A549 (cell line): ENCODE measurements around the gene ALPI. TPM values are rescaled to one million over a fixed set of nuclear protein-coding genes. Genes with fewer than 3 reads are reported as not detected.

Source experiments
- ATAC-seq, 2 experiments: fragments of 200-7000 bp in 1 of 2; fragments of >200 bp in 1 of 2; cut with Nextera tagmentation in 1 of 2; cut with Tn5 transposase in 1 of 2; 3 replicates each; pipeline versions ENCODE4 v1.8.0 to v1.9.1; 2018 to 2020; ENCODE audit warnings: mild to moderate bottlenecking in 1 of 2, moderate library complexity in 1 of 2
- CTCF ChIA-PET: fragments of 300-600 bp; sonication (Branson Sonifier 250); formaldehyde crosslinking; extraction: SDS; loops from one replicate; lab custom pipeline; 2021; ENCODE audit warnings: antibody characterized with exemption, inconsistent platforms; lab: Yijun Ruan, JAX
- POLR2A ChIA-PET: fragments of 350-600 bp; formaldehyde crosslinking; extraction: SDS; loops from one replicate; lab custom pipeline; 2021; ENCODE audit warnings: antibody characterized with exemption, inconsistent platforms; lab: Yijun Ruan, JAX
- DNase-seq, 2 experiments: peaks; one replicate each; pipeline versions ENCODE4 v3.0.0 to v3.0.0-alpha.2; 2011 to 2016; ENCODE audit warnings: low read depth in 1 of 2, low spot score in 1 of 2
- FAIRE-seq: peaks from 2 replicates; lab custom pipeline; 2011; peaks lifted over from hg19 to GRCh38; lab: Jason Lieb, UNC
- H3K27ac ChIP-seq, 2 experiments: fragments of >200 bp; sonication (Bioruptor Twin); formaldehyde crosslinking; 3 replicates each; pipeline ENCODE4 v1.5.1; 2016 to 2017
- H3K4me1 ChIP-seq: fragments of >200 bp; sonication (Bioruptor Twin); formaldehyde crosslinking; 3 replicates; pipeline ENCODE4 v1.6.1; 2016
- H3K4me2 ChIP-seq: fragments of >200 bp; sonication (Bioruptor Twin); formaldehyde crosslinking; 3 replicates; pipeline ENCODE4 v1.6.1; 2016
- H3K4me3 ChIP-seq: fragments of >200 bp; sonication (Bioruptor Twin); formaldehyde crosslinking; 3 replicates; pipeline ENCODE4 v1.5.1; 2016
- H3K9me3 ChIP-seq: fragments of >200 bp; sonication (Bioruptor Twin); formaldehyde crosslinking; 3 replicates; pipeline ENCODE4 v1.6.1; 2016
- BHLHE40 ChIP-seq: IDR thresholded peaks from 2 replicates; pipeline ENCODE4 v1.6.1; 2012; ENCODE audit warnings: low read depth, low read length, inconsistent platforms
- CHD2 ChIP-seq: fragments of 150-350 bp; IDR thresholded peaks from 2 replicates; pipeline ENCODE4 v1.6.1; 2014; ENCODE audit warnings: low read length; ENCODE audit not compliant: partially characterized antibody
- CHD4 ChIP-seq: fragments of 200-600 bp; sonication (generic); IDR thresholded peaks from 2 replicates; pipeline ENCODE4 v1.6.1; 2016; ENCODE audit warnings: antibody characterized with exemption, mild to moderate bottlenecking, borderline replicate concordance
- EHF ChIP-seq: fragments of 250-450 bp; sonication (Bioruptor Pico); IDR thresholded peaks from 2 replicates; pipeline ENCODE4 v1.5.0; 2020; ENCODE audit warnings: mild to moderate bottlenecking
- EHMT2 ChIP-seq: fragments of 200-600 bp; sonication (generic); IDR thresholded peaks from 2 replicates; pipeline ENCODE4 v1.6.1; 2016; ENCODE audit warnings: antibody characterized with exemption, low read depth, mild to moderate bottlenecking, moderate library complexity
- EP300 ChIP-seq, 2 experiments: fragments of >200 bp; sonication (Bioruptor Twin); formaldehyde crosslinking; IDR thresholded peaks; 2 replicates in 1 of 2; 3 replicates in 1 of 2; pipeline ENCODE4 v1.6.1; 2016 to 2017
- GATA3 ChIP-seq: IDR thresholded peaks from 2 replicates; pipeline ENCODE4 v1.6.1; 2012; ENCODE audit warnings: borderline replicate concordance
- HEYL ChIP-seq: fragments of 250-450 bp; sonication (Bioruptor Pico); IDR thresholded peaks from 2 replicates; pipeline ENCODE4 v1.8.0; 2021; ENCODE audit warnings: mild to moderate bottlenecking, moderate library complexity
- HOXA7 ChIP-seq: fragments of 250-450 bp; sonication (Bioruptor Pico); IDR thresholded peaks from 2 replicates; pipeline ENCODE4 v1.5.0; 2020; ENCODE audit warnings: mild to moderate bottlenecking, moderate library complexity
- HOXB5 ChIP-seq: fragments of 250-450 bp; sonication (Bioruptor Pico); IDR thresholded peaks from 2 replicates; pipeline ENCODE4 v1.5.0; 2020; ENCODE audit warnings: mild to moderate bottlenecking, moderate library complexity
- JUNB ChIP-seq: fragments of >200 bp; sonication (Bioruptor Twin); formaldehyde crosslinking; IDR thresholded peaks from 2 replicates; pipeline ENCODE4 v1.6.1; 2016
- KDM5A ChIP-seq: fragments of 200-600 bp; sonication (generic); IDR thresholded peaks from 2 replicates; pipeline ENCODE4 v1.6.1; 2016; ENCODE audit warnings: antibody characterized with exemption, mild to moderate bottlenecking
- POLR2A ChIP-seq: IDR thresholded peaks from 2 replicates; pipeline ENCODE4 v1.6.1; 2012; ENCODE audit warnings: mild to moderate bottlenecking, low read length
- RFX5 ChIP-seq: fragments of 450-650 bp; IDR thresholded peaks from 2 replicates; pipeline ENCODE4 v1.7.1; 2014; ENCODE audit warnings: antibody characterized with exemption, mild to moderate bottlenecking, moderate library complexity
- RNF2 ChIP-seq: fragments of 200-600 bp; sonication (generic); IDR thresholded peaks from 2 replicates; pipeline ENCODE4 v1.6.1; 2016; ENCODE audit warnings: low read depth, mild to moderate bottlenecking, antibody characterized with exemption, moderate library complexity, borderline replicate concordance
- SMC3 ChIP-seq: fragments of >200 bp; sonication (Bioruptor Twin); formaldehyde crosslinking; IDR thresholded peaks from 3 replicates; pipeline ENCODE4 v1.6.1; 2018; ENCODE audit warnings: inconsistent platforms
- SREBF2 ChIP-seq: fragments of 450-650 bp; IDR thresholded peaks from 2 replicates; pipeline ENCODE4 v1.6.1; 2014; ENCODE audit warnings: mild to moderate bottlenecking, moderate library complexity
- TFCP2L1 ChIP-seq: fragments of 250-450 bp; sonication (Bioruptor Pico); IDR thresholded peaks from 2 replicates; pipeline ENCODE4 v1.5.0; 2021; ENCODE audit warnings: mild to moderate bottlenecking
- TP53 ChIP-seq: fragments of 250-450 bp; sonication (Bioruptor Pico); IDR thresholded peaks from 2 replicates; pipeline ENCODE4 v1.5.0; 2021; ENCODE audit warnings: mild to moderate bottlenecking, moderate library complexity
- ZC3H11A ChIP-seq: fragments of 450-650 bp; IDR thresholded peaks from 2 replicates; pipeline ENCODE4 v1.6.1; 2014; ENCODE audit warnings: antibody characterized with exemption, mild to moderate bottlenecking
- ZFP36 ChIP-seq: fragments of 450-650 bp; IDR thresholded peaks from 2 replicates; pipeline ENCODE4 v1.6.1; 2014; ENCODE audit warnings: borderline replicate concordance; ENCODE audit not compliant: partially characterized antibody
- ZNF302 ChIP-seq: fragments of 250-450 bp; sonication (Bioruptor Pico); IDR thresholded peaks from 2 replicates; pipeline ENCODE4 v1.9.0; 2021; ENCODE audit warnings: inconsistent platforms, mild to moderate bottlenecking, moderate library complexity
- ZSCAN20 ChIP-seq: fragments of 250-450 bp; sonication (Bioruptor Pico); IDR thresholded peaks from 2 replicates; pipeline ENCODE4 v1.8.0; 2022; ENCODE audit warnings: mild to moderate bottlenecking, moderate library complexity
- WGBS: methylation state at CpG from one replicate; pipeline ENCODE4 v1.1.6; 2017; ENCODE audit errors: missing lambda C conversion rate; 5-methylcytosine and 5-hydroxymethylcytosine counted together
- polyA plus RNA-seq, 4 experiments: library from polyadenylated mRNA; depleted of rRNA in 3 of 4; stranded (reverse); fragments of >200 nt; fragmentation: RNase III in 1 of 4; extraction: RNeasy Plus Mini Kit Qiagen cat#74134 plus additional on column Dnase treatment in 1 of 4; gene quantifications; 2 replicates in 3 of 4; 3 replicates in 1 of 4; pipeline ENCODE4 v1.2.3, GENCODE V29; 2011 to 2017
- TF ChIP-seq, protein P1 (sequence below): fragments of 450-650 bp; IDR thresholded peaks from 2 replicates; pipeline ENCODE4 v1.6.1; 2014; ENCODE audit warnings: antibody characterized with exemption
- TF ChIP-seq, protein P2 (sequence below): IDR thresholded peaks from 2 replicates; pipeline ENCODE4 v1.6.1; 2012
- TF ChIP-seq, protein P3 (sequence below): fragments of 150-350 bp; IDR thresholded peaks from 2 replicates; pipeline ENCODE4 v1.6.1; 2014; ENCODE audit warnings: low read depth, mild to moderate bottlenecking, low read length

ALPI gene
- polyA plus RNA-seq, 2 of the 4 experiments (the other 2 are of a cell fraction): 0.05 TPM; not detected in 1

DNA sequence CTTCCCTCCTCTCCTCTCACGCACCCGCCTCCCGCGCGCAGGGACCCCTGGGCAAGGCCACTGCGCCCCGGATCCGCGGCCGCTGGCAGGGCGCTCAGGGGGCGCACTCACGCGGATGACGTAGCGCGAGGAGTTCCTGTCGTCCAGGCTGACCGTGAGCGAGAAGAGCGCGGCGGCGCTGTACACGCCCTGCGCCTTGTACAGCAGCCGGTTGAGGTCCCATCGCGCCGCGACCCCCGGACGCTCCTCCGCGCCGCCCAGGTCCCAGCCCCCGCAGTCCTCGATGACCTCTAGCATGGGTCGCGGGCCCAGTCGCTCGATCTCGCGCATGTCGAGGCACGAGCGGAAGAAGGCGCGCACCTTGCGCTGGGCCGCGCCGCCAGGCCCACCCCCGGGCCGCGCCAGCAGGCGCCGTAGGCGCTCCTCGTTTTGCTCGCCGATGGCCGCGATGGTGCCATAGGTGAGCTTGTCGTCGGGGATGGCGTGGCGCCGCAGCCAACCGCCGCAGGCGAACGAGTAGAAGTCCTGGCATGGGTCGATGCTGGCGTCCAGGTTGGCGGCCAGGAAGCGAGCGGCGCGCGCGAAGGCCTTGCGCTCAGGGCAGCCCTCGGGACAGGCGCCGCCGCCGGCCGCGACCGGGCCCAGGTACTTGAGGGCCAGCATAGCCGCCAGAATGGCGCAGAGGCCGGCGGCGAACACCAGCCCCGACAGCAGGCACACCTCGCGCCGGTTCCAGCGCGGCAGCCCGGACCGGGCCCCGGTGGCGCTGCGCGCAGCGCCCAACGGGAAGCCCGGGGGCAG is 30.0 kb downstream of the ALPI start:
- no peak overlapping the region for H3K27ac ChIP-seq
- no peaks in the 10 kb centered on the region for H3K9me3 ChIP-seq
- CTCF ChIA-PET: no interaction called here
- DNase-seq: no peak
- ATAC-seq: no peak
- no peak overlapping the region for H3K4me3 ChIP-seq
- POLR2A ChIA-PET: no interaction called here
- FAIRE-seq: no peak
- WGBS: 56% methylated on average over 41 of the region's 111 CpGs
- no peak for TF ChIP-seq EHF
- TF ChIP-seq POLR2A: no peak
- TF ChIP-seq, protein P1, sequence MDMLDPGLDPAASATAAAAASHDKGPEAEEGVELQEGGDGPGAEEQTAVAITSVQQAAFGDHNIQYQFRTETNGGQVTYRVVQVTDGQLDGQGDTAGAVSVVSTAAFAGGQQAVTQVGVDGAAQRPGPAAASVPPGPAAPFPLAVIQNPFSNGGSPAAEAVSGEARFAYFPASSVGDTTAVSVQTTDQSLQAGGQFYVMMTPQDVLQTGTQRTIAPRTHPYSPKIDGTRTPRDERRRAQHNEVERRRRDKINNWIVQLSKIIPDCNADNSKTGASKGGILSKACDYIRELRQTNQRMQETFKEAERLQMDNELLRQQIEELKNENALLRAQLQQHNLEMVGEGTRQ: no peak
- TF ChIP-seq EP300 (IDR thresholded peaks at IDR 0.05): no peak
- TF ChIP-seq, protein P2, sequence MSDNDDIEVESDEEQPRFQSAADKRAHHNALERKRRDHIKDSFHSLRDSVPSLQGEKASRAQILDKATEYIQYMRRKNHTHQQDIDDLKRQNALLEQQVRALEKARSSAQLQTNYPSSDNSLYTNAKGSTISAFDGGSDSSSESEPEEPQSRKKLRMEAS: no peak
- TF ChIP-seq, all 56 proteins: peak for 0
- Histone ChIP-seq H3K4me2 (no peak overlapping the region; the same call in 2 of the 3 replicates), H3K4me1 (peaks cover 6% of the 10 kb centered on the region; the same call in 1 of the 3 replicates)

DNA sequence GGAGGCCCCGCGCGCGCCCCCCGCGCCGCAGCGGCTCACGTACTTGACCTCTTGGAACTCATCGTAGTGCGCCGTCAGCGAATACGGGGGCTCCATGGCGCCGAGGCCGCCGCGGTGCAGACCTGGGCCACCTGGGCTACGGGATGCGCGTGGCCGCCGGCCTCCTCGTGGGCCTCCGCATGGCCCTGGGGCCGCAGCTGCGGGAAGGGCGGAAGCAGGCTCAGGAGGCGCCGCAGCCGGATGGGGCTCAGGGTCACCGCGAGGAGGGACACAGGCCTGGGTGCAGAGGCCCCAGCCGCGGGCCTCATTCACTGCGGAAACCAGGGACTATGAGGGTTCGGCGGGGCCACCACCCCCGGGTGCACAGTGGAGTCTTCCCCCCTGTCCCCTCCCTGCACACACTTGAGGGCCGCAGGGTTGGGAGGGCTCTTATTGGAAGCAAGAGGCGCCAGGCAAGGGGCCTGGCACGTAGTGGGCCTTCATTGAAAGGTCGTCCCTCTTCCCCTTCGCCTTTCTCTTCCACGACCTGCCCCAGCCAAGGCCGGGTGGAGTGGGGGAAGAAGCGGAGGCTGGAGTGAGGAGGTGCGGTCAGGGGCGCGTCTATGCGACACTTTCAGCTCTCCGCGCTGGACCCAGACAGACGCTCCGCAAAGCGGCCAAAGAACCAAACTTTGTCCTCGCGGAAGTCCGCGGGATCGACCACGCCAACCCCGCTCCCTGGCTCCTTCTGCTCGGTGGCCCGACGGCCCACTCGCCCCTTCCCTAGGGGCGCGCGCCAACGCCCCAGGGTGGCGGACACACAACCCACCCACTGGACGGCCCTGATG is 30.8 kb downstream of the ALPI start:
- peak in 1 of 2 experiments; percentile 5; a peak in 3 of 6 replicates for ATAC-seq
- Histone ChIP-seq H3K4me2 (peak overlapping the region; percentile 92), H3K4me1 (peaks cover 6% of the 10 kb centered on the region; the same call in 1 of the 3 replicates), H3K27ac (no peak overlapping the region), H3K9me3 (no peaks in the 10 kb centered on the region), H3K4me3 (peak overlapping the region; percentile 43)
- POLR2A ChIA-PET: no interaction called here
- CTCF ChIA-PET: no interaction called here
- no peak for TF ChIP-seq TP53 (CRISPR knock-in tag)
- no peak for TF ChIP-seq RFX5
- no peak for TF ChIP-seq JUNB
- no peak for TF ChIP-seq HOXB5 (CRISPR knock-in tag)
- no peak for TF ChIP-seq GATA3
- no peak for TF ChIP-seq BHLHE40
- TF ChIP-seq HOXA7 (CRISPR knock-in tag): no peak
- no peak for TF ChIP-seq HEYL
- no peak for FAIRE-seq
- 37% methylated on average over 52 of the region's 74 CpGs for WGBS
- DNase-seq: no peak

DNA sequence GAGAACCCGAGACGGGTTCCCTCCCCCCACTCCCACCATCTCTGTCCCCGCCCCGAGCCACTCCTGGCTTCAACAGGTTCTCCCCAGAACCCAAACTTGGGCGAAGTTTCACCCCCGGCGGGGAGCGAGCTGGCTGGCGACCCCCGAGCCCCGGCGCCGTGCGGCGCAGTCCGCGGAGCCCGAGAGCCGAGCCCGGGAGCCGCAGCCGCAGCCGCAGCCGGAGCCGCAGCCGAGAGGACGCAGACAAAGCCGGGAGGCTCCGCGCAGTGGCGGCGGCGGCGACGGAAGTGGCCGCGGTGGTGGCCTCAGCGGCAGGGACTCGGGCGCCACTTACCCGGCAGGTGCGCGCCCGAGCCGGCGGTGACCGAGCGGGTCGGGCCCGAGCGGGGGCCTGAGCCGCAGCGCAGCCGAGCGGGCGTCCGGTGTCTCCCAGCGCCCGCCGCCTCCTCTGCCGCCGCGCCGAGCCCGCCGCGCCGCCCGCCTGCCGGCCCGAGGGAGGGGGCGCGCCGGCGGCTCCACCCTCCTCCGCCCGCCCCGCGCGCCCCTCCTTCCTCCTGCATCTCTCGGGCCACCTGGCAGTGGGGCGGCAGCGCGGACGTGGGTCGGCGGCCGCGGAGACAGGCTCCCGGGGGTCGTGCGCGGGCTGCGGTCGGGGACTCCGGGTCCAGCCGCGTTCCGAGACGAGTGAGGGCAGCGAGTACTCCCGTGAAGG is 31.6 kb downstream of the ALPI start, which contains the start of gene ECEL1:
TSS of gene ECEL1 (minus strand) at position 450 of the 712 bp plus-strand sequence. CDS start 1,181 bp downstream, outside the sequence.
- FAIRE-seq (no peak), DNase-seq (no peak)
- ChIA-PET POLR2A (no interaction called here), CTCF (no interaction called here)
- 5% methylated on average over 3 of the region's 102 CpGs for WGBS
- no peak for TF ChIP-seq RNF2
- TF ChIP-seq HOXB5 (CRISPR knock-in tag): no peak
- TF ChIP-seq SREBF2: no peak
- TF ChIP-seq, protein P3, sequence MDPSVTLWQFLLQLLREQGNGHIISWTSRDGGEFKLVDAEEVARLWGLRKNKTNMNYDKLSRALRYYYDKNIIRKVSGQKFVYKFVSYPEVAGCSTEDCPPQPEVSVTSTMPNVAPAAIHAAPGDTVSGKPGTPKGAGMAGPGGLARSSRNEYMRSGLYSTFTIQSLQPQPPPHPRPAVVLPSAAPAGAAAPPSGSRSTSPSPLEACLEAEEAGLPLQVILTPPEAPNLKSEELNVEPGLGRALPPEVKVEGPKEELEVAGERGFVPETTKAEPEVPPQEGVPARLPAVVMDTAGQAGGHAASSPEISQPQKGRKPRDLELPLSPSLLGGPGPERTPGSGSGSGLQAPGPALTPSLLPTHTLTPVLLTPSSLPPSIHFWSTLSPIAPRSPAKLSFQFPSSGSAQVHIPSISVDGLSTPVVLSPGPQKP: no peak
- no peak for TF ChIP-seq GATA3
- no peak for TF ChIP-seq BHLHE40
- TF ChIP-seq ZNF302 (CRISPR knock-in tag): no peak
- TF ChIP-seq CHD2: no peak
- no peak for TF ChIP-seq ZFP36
- no peak for TF ChIP-seq ZSCAN20 (CRISPR knock-in tag)
- no peak for TF ChIP-seq SMC3
- TF ChIP-seq TFCP2L1 (CRISPR knock-in tag): no peak
- TF ChIP-seq EHF: no peak
- TF ChIP-seq EHMT2: no peak
- TF ChIP-seq CHD4: no peak
- no peak for TF ChIP-seq ZC3H11A
- TF ChIP-seq KDM5A: no peak
- TF ChIP-seq, protein P2: no peak
- TF ChIP-seq, all 56 proteins: peak for 0
- H3K4me3 ChIP-seq: peak within 1 kb of the TSS; percentile 43
- peaks cover 6% of the 10 kb centered on the region; the same call in 1 of the 3 replicates for H3K4me1 ChIP-seq
- H3K4me2 ChIP-seq: peak within 1 kb of the TSS; percentile 92
- no peak within 1 kb of the TSS for H3K27ac ChIP-seq
- ATAC-seq: no peak; a peak in 1 of 6 replicates
- H3K9me3 ChIP-seq: no peaks in the 10 kb centered on the region
